Esophagus muscularis mucosa (tissue), 3 donors: ENCODE measurements around the gene CIC.

ENCODE experiments used
- CTCF ChIP-seq, 3 experiments: fragments of 200-600 bp in 2 of 3; fragments of 450-650 bp in 1 of 3; sonication (generic) in 2 of 3; IDR thresholded peaks; one replicate each; pipeline ENCODE4 v1.5.1; 2017 to 2019; ENCODE audit warnings: antibody characterized with exemption in 3 of 3, mild to moderate bottlenecking in 2 of 3, moderate library complexity in 1 of 3
- POLR2A ChIP-seq: fragments of 450-650 bp; IDR thresholded peaks from one replicate; pipeline ENCODE4 v1.6.1; 2017; ENCODE audit warnings: antibody characterized with exemption, moderate library complexity, mild to moderate bottlenecking, low read depth
- POLR2AphosphoS5 ChIP-seq, 2 donors: sonication (generic); formaldehyde crosslinking; IDR thresholded peaks; one replicate each; pipeline ENCODE4 v1.6.1; 2017; ENCODE audit warnings: antibody characterized with exemption in 2 of 2

- no peak for TF ChIP-seq CTCF (IDR thresholded peaks at IDR 0.05)
- TF ChIP-seq POLR2A = no peak
- TF ChIP-seq POLR2AphosphoS5 (IDR thresholded peaks at IDR 0.05) = no peak
These were observed 27.8 kb upstream of the CIC start for GRCh38 chr19:42241279-42241678.
